ENCODE data around the gene ARAP1. TPM values are rescaled to one million over a fixed set of nuclear protein-coding genes. Genes with fewer than 3 reads are reported as not detected.

ARAP1 gene
- total RNA-seq, 2 experiments from 2014 or later, result 69.9 to 76.6 TPM

GRCh38 chr11:72772059-72772458 is 19.9 kb upstream of the ARAP1 start:
- intact Hi-C loops (cut with DNase I, micrococcal nuclease), result no loop called here
- Mint-ChIP-seq H3K27me3 (no peaks in the 10 kb centered on the region), H3K36me3 (ENCODE audit: low read depth) (no peaks in the 10 kb centered on the region), H3K9me3 (ENCODE audit: low read depth) (no peaks in the 10 kb centered on the region), H3K4me3 (no peak overlapping the region), H3K27ac (no peak overlapping the region), H3K4me1 (peaks cover 2% of the 10 kb centered on the region)
- ATAC-seq (no peak), DNase-seq (no peak)
- POLR2A ChIA-PET, result no interaction called here
- CTCF ChIA-PET, result interaction anchor here (0.7 kb wide), 1 partner anchor 36 kb away, joined by 3 read pairs; no protein-coding TSS in a partner anchor

DNA sequence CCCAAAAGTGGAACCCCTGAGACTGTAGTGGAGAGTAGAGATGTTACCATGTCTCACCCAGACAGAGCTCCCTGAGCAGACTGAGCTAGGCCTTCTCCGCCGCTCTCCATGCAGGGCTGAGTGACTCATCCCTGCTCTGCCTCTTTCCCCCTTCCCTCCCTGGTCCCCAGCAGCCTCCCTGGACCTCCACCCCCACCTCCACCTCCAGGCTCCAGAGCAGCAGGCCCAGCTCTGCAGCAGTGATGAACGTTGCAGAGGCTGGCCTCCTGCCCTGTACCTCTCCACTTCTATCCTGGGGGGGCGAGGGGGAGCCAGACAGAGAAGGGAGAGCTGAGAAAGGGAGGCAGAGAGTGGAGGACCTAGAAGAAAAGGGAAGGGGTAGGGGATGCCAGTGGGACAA is 19.3 kb upstream of the ARAP1 start:
- no peaks in the 10 kb centered on the region for H3K27me3 Mint-ChIP-seq
- no peak overlapping the region for H3K4me3 Mint-ChIP-seq
- H3K4me1 Mint-ChIP-seq, result peaks cover 2% of the 10 kb centered on the region
- H3K36me3 Mint-ChIP-seq (ENCODE audit: low read depth), result no peaks in the 10 kb centered on the region
- ATAC-seq, result no peak
- H3K27ac Mint-ChIP-seq, result no peak overlapping the region
- POLR2A ChIA-PET, result no interaction called here
- no peak for DNase-seq
- intact Hi-C loops (cut with DNase I, micrococcal nuclease), result no loop called here
- H3K9me3 Mint-ChIP-seq (ENCODE audit: low read depth), result no peaks in the 10 kb centered on the region
- CTCF ChIA-PET, result interaction anchor here (1.1 kb wide), 1 partner anchor 46 kb away, joined by 5 read pairs; no protein-coding TSS in a partner anchor

GRCh38 chr11:72770799-72771198 is 18.6 kb upstream of the ARAP1 start:
- ChIA-PET CTCF (interaction anchor here (1.1 kb wide), 1 partner anchor 46 kb away, joined by 5 read pairs; no protein-coding TSS in a partner anchor), POLR2A (no interaction called here)
- peaks cover 2% of the 10 kb centered on the region for H3K4me1 Mint-ChIP-seq

GRCh38 chr11:72769680-72770079 is 17.5 kb upstream of the ARAP1 start:
- H3K27ac Mint-ChIP-seq, result no peak overlapping the region
- H3K36me3 Mint-ChIP-seq (ENCODE audit: low read depth), result no peaks in the 10 kb centered on the region
- CTCF ChIA-PET, result no interaction called here
- no peaks in the 10 kb centered on the region for H3K27me3 Mint-ChIP-seq
- intact Hi-C loops (cut with DNase I, micrococcal nuclease), result no loop called here
- no peaks in the 10 kb centered on the region for H3K9me3 Mint-ChIP-seq (ENCODE audit: low read depth)
- DNase-seq (no peak), ATAC-seq (no peak)
- POLR2A ChIA-PET, result no interaction called here
- peaks cover 2% of the 10 kb centered on the region for H3K4me1 Mint-ChIP-seq
- no peak overlapping the region for H3K4me3 Mint-ChIP-seq

More at GRCh38 chr11:72770799-72771198, 18.6 kb upstream of the ARAP1 start:
- no peaks in the 10 kb centered on the region for H3K9me3 Mint-ChIP-seq (ENCODE audit: low read depth)
- no peak for ATAC-seq
- intact Hi-C loops (cut with DNase I, micrococcal nuclease), result no loop called here
- no peaks in the 10 kb centered on the region for H3K27me3 Mint-ChIP-seq
- H3K36me3 Mint-ChIP-seq (ENCODE audit: low read depth), result no peaks in the 10 kb centered on the region
- H3K4me3 Mint-ChIP-seq, result no peak overlapping the region
- DNase-seq, result no peak
- H3K27ac Mint-ChIP-seq, result no peak overlapping the region

DNA sequence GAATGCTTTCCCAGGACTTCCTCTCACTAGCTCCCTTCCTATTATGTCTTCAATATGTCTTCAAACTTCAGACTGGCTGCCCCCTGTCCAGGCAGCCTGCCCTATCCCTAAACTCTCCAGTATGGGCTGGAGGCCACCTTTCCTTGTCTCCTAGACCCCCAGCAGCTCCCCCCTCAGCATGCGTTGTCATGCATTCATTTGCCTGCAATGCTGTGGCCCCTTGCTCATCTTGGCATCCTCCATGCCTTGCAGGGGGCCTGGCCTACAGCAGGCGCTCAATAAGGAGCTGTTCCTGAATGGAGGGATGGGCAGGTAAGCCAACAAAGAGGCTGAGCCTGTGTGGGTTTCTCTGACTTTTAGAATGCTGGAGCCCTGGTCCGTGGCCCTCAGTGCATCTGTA is 16.4 kb upstream of the ARAP1 start:
- POLR2A ChIA-PET, result interaction anchor here (0.6 kb wide), 1 partner anchor 59 kb away, joined by 3 read pairs; no protein-coding TSS in a partner anchor
- CTCF ChIA-PET, result interaction anchor here (0.5 kb wide), 1 partner anchor 26 kb away, joined by 3 read pairs; the partner anchor contains the start of gene STARD10
- no peaks in the 10 kb centered on the region for H3K36me3 Mint-ChIP-seq (ENCODE audit: low read depth)
- DNase-seq, result no peak
- H3K4me3 Mint-ChIP-seq, result no peak overlapping the region
- no peak for ATAC-seq
- intact Hi-C loops (cut with DNase I, micrococcal nuclease), result no loop called here
- H3K9me3 Mint-ChIP-seq (ENCODE audit: low read depth), result no peaks in the 10 kb centered on the region
- peaks cover 2% of the 10 kb centered on the region for H3K4me1 Mint-ChIP-seq
- no peaks in the 10 kb centered on the region for H3K27me3 Mint-ChIP-seq
- no peak overlapping the region for H3K27ac Mint-ChIP-seq

- Mint-ChIP-seq H3K27me3 (no peaks in the 10 kb centered on the region), H3K27ac (no peak overlapping the region), H3K4me1 (peaks cover 13% of the 10 kb centered on the region), H3K9me3 (ENCODE audit: low read depth) (no peaks in the 10 kb centered on the region), H3K36me3 (ENCODE audit: low read depth) (no peaks in the 10 kb centered on the region), H3K4me3 (no peak overlapping the region)
- intact Hi-C loops (cut with DNase I, micrococcal nuclease), result no loop called here
- no peak for ATAC-seq
- CTCF ChIA-PET, result interaction anchor here (0.9 kb wide), 1 partner anchor 42 kb away, joined by 4 read pairs; no protein-coding TSS in a partner anchor
- DNase-seq, result no peak
- POLR2A ChIA-PET, result no interaction called here
Measured at GRCh38 chr11:72767203-72768062, 15.2 kb upstream of the ARAP1 start.

- Mint-ChIP-seq H3K4me3 (no peak overlapping the region), H3K36me3 (ENCODE audit: low read depth) (no peaks in the 10 kb centered on the region), H3K9me3 (ENCODE audit: low read depth) (no peaks in the 10 kb centered on the region), H3K27me3 (no peaks in the 10 kb centered on the region), H3K27ac (no peak overlapping the region), H3K4me1 (peaks cover 17% of the 10 kb centered on the region)
- intact Hi-C loops (cut with DNase I, micrococcal nuclease), result no loop called here
- no peak for DNase-seq
- ChIA-PET CTCF (interaction anchor here (0.6 to 1.3 kb wide), 5 partner anchors 9 to 41 kb away, joined by 3 to 4 read pairs (median 3); no protein-coding TSS in a partner anchor), POLR2A (interaction anchor here (0.7 kb wide), 1 partner anchor 24 kb away, joined by 3 read pairs; no protein-coding TSS in a partner anchor)
- no peak for ATAC-seq
Measured at GRCh38 chr11:72766152-72766902, 14.1 kb upstream of the ARAP1 start.

- ATAC-seq (no peak), DNase-seq (no peak)
- Mint-ChIP-seq H3K27me3 (no peaks in the 10 kb centered on the region), H3K27ac (no peak overlapping the region), H3K9me3 (ENCODE audit: low read depth) (no peaks in the 10 kb centered on the region), H3K4me3 (no peak overlapping the region), H3K36me3 (ENCODE audit: low read depth) (no peaks in the 10 kb centered on the region), H3K4me1 (peaks cover 17% of the 10 kb centered on the region)
- ChIA-PET CTCF (interaction anchor here (1.3 kb wide), 1 partner anchor 49 kb away, joined by 3 read pairs; no protein-coding TSS in a partner anchor), POLR2A (no interaction called here)
- intact Hi-C loops (cut with DNase I, micrococcal nuclease), result no loop called here
Measured at GRCh38 chr11:72764503-72764902, 12.3 kb upstream of the ARAP1 start.

GRCh38 chr11:72763823-72764222 is 11.6 kb upstream of the ARAP1 start:
- no peak for ATAC-seq
- Mint-ChIP-seq H3K9me3 (ENCODE audit: low read depth) (no peaks in the 10 kb centered on the region), H3K36me3 (ENCODE audit: low read depth) (no peaks in the 10 kb centered on the region), H3K4me1 (peaks cover 17% of the 10 kb centered on the region), H3K27me3 (no peaks in the 10 kb centered on the region), H3K27ac (no peak overlapping the region), H3K4me3 (no peak overlapping the region)
- no peak for DNase-seq
- intact Hi-C loops (cut with DNase I, micrococcal nuclease), result no loop called here
- CTCF ChIA-PET, result interaction anchor here (0.7 to 1.4 kb wide), 3 partner anchors 38 to 52 kb away, joined by 3 to 4 read pairs (median 3); no protein-coding TSS in a partner anchor
- POLR2A ChIA-PET, result no interaction called here

GRCh38 chr11:72762641-72763304 is 10.6 kb upstream of the ARAP1 start:
- intact Hi-C loops (cut with DNase I, micrococcal nuclease), result no loop called here
- Mint-ChIP-seq H3K4me3 (no peak overlapping the region), H3K27me3 (no peaks in the 10 kb centered on the region), H3K36me3 (ENCODE audit: low read depth) (no peaks in the 10 kb centered on the region), H3K4me1 (peaks cover 17% of the 10 kb centered on the region), H3K27ac (no peak overlapping the region), H3K9me3 (ENCODE audit: low read depth) (no peaks in the 10 kb centered on the region)
- peak; percentile 47 for DNase-seq
- ChIA-PET CTCF (interaction anchor here (1.0 to 1.4 kb wide), 2 partner anchors 37 to 109 kb away, joined by 4 to 5 read pairs; no protein-coding TSS in a partner anchor), POLR2A (no interaction called here)
- ATAC-seq, result peak; percentile 94

Measured in activated CD4-positive, alpha-beta T cell treated with anti-CD3 and anti-CD28 coated beads for 36 hours (primary cell).